Cerebellar cortex (tissue), 1 donor: ENCODE measurements around the gene OST4.
A peak's percentile ranks its signal among the peaks of the same experiment; 100 is the strongest.

Source experiments
- DNase-seq: peaks from one replicate; pipeline ENCODE4 v3.0.0-alpha.2; 2015; ENCODE audit warnings: low spot score

OST4 gene

DNA sequence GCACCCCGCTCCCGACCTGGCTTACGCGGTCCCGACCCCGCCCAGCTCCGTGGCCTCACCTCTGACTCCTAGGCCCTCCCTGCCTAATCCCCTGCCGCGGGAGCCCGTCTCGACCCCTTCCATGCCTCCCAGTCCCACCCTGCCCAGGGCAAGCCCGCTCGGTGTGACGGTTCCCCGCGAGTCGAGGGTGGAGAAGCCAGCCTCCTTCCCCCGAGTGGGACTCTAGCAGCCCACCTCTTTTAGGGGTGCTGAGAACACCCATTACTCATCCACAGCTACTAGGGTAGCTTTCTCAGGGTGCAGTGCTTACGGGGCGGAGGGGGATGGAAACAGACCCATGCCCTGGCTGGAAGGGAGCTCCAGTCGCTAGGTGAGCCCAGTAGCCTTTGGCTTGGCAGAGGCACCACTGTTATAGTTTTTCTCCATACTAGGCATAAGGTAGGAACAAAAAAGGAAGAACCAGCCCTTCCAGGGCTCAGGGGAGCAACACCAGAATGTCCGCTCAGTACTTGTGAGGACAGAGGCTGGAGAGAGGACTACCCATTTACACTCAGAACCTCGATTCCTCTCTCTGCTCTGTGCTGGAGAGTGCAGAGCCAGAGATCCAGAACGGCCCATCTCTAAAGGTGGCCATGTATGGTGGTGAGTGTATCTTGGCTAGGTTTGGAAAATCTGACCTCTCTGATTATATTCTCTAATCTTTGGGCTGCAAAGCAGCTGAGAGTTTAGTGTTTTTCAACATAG is 19.4 kb downstream of the OST4 start:
- no peak for DNase-seq

DNA sequence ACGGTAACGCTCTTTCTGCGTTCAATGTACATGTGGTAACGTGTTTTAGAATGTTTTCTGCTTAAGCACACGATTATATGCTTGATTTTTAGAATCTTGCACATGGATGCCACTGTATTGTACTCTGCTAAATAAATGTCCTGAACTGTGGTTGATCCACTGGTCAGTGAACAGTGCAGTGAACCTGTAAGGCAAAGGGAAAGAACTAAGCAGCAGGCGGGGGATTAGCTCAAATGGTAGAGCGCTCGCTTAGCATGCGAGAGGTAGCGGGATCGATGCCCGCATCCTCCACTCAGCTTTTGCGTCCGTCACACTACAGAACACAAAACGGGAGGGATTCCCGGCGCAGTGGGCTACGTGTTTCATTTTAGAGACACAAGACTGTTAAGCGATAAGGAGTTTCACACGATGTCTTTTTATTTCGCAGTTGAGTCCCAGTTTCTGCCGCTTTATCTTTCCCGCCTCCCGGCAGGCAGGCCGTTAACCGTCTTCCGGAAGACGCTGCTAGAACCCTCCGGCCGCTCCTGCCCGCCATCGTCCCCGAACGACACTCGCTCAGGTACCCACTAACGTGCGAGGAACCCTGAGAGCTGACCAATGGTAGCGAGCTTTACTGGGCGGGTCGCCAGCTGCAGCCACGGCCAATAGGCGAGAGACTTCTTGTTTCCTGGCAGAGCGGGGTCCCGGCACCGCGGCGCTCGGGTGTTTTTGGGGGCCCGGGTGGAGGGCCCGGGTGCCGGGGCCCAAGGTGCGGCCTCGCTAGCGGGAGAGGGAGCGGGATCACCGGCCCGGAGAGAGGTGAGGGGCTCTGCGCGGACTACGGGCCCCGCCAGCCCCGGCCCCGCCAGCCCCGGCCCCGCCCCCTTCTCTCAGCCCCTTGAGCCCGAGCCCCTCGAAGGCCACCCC is 20.2 kb downstream of the OST4 start, which contains the start of gene AGBL5:
AGBL5 (plus strand) TSS at position 673 of the 906 bp plus-strand sequence. CDS start 1,291 bp downstream, outside the sequence.
- DNase-seq: peak; percentile 93

DNA sequence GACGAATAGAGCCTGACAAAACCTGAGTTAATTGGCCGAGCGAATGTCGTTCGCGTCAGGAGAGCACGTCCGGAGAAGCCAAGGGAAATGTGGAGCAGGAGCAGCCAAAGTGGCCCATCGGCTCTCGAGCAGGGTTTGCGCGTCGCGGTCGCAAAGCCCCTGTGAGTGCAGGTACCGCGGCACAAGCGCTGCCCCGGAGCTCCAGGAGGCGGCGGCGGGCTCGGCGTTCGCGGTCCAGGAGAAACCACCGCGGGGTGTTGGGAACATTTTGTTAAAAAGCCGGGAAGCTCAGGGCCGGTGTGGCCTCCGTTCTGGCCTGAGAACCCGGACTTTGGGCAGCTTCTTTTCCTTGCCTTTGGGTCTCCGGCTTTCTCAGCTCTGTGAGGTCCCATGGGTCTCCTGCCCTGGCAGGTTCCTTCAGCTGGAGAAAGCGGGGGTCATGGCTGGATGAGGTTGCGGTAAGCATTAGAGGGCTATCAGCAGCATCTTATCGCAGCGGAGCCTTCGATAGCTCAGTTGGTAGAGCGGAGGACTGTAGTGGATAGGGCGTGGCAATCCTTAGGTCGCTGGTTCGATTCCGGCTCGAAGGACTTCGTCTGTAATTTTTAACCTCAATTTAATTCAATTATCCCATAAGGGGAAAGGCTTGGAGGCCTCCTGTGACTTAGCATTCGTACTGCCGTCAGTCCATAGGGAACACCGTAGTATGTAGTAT is 21.0 kb downstream of the OST4 start:
- DNase-seq: peak; percentile 98

DNA sequence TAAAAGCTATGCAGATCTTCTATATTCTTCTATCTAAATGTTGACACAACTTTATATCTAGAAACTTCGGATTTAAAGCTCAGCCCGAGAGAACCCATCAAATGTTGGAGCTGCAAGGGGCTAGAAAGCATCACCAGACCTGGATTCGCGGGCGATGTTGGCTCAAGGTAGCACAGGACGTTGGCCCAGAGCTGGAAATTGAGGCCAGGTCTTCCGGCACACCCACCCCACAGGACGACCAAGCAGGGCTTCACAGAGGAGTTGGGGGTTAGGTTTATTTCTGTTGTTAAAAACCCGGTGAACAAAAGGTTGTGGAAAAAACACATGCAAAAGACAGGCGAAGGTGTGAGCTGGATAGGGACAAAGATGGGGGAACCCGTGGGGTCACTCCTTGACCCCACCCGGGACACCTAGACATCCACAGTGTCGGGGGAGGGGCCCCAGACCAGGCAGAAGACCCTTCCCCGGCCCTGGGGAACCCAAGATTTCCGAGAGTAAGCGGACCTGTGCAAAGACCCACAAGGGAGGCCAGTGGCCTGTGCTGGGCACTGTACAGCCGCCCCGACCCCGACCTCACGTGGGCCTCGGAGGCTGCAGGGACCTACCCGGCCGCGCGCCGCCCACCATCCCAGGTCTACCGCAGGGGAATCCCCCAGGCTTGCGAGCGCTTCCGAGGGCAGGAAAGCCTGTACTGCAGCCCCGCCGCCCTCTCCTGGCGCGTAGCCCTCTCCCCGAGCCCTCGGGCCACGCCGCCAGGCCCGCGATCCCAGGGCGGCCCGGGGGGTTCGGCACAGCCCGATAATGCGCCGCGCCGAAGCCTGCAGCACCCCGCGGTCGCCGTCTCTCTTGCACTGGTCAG is 21.8 kb downstream of the OST4 start:
- peak; percentile 21 for DNase-seq

- no peak for DNase-seq
These were observed 28.3 kb downstream of the OST4 start for GRCh38 chr2:27042985-27043634.

- DNase-seq: no peak
These were observed 29.2 kb downstream of the OST4 start for GRCh38 chr2:27042159-27042661.

- DNase-seq: no peak
These were observed 29.7 kb downstream of the OST4 start for GRCh38 chr2:27041752-27042151.

DNA sequence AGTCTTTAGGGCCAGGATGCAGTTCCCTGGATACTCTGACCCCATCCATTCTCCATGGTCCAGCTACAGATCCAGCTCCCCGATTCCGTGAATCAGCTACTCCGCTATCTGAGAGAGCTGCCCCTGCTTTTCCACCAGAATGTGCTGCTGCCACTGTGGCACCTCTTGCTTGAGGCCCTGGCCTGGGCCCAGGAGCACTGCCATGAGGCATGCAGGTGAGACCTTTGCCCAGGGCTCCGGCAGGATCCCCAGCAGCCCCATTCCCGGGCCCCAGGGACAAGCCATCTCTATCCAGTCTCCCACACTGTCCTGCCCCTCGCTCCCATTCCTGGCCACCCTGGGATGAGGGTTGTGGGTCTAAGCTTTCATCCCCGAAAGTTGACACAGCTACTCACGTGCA is 31.2 kb downstream of the OST4 start:
- DNase-seq: no peak

GRCh38 chr2:27039871-27040270 is 31.6 kb downstream of the OST4 start:
- no peak for DNase-seq

DNA sequence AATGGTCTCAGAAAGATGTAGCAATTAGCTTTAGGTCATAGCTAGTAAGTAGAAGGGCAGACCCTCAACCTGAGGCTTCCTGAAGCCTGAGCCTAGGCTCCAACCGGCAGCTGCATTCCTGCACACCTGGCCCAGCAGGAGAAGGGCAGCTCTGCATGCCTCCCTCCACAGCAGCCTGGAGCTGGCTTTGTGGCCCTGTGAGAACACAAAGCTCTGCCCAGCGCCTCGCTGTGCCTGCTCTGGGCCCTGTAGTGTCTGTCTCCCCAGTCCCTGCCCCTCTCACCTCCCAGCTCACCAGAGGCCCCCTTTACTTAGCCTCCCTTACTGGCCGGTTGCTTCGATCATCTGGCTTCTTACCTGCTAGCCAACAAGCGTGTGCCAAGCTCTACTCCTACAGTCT is 32.0 kb downstream of the OST4 start:
- DNase-seq: no peak

- DNase-seq: no peak
These were observed 32.7 kb downstream of the OST4 start for GRCh38 chr2:27038631-27039339.

DNA sequence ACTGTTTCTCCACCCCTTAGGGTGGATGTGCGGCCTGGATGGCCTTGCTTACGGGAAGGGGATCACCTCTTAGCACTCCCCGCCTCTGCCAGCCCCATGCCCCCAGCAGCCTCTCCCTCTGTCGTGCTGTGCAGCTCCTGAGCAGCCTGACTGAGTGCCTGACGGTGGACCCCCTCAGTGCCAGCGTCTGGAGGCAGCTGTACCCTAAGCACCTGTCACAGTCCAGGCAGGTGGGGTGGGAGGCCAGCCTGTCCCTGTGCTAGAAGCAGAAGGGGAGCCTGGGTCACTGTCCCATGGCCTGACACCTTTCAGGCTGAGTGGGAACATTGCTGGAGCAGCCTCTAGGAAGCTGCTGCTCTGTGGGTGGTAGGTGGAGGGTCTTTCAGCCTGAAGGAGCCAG is 33.4 kb downstream of the OST4 start:
- DNase-seq: no peak

DNA sequence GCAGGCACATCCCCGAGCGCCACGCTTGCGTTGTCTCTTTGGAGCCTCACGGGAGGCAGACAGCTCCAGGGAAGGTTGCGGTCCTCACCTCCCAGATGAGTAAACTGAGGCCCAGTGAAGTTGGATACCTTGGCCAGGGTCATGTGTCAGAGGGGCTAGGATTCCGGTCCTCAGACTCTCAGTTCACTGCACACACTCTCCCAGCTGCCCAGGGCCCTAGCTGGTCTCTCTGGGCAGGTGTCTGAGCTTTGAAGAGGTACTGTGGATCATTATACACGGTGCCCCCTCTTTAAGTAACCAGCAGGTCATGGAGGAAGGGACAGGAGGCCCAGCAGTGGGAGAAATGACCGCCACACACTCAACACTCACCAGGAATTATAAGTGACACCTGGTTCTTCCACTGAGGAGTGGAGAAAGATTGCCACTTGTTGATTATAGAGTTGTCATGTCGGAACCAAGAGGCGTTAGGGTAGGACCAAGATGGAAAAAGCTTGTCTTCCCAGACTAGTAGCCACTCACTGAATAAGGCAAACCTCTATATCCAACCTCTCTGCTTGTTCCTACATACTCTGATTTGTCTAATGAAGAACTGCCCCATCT is 38.1 kb downstream of the OST4 start:
- no peak for DNase-seq

GRCh38 chr2:27032495-27033252 is 38.8 kb downstream of the OST4 start, which contains the start of gene TMEM214:
TSS of gene TMEM214 (plus strand) at chr2:27032965. CDS start at chr2:27033016, 51 bp downstream.
- peak; percentile 83 for DNase-seq

DNA sequence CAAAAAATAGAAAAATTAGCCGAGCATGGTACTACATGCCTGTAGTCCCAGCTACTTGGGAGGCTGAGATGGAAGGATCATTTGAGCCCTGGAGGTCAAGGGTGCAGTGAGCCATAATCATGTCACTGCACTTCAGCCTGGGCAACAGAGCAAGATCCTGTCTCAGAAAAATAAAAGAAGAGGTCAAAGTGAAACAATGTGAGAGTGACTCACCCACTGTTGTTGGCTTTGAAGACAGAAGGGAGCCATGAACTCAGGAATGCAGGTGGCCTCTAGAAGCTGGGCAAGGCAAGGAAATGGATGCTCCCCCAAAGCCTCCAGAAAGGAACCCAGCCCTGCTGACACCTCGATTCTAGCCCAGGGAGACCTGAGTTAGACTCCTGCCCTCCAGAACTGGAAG is 42.4 kb downstream of the OST4 start:
- DNase-seq: no peak

DNA sequence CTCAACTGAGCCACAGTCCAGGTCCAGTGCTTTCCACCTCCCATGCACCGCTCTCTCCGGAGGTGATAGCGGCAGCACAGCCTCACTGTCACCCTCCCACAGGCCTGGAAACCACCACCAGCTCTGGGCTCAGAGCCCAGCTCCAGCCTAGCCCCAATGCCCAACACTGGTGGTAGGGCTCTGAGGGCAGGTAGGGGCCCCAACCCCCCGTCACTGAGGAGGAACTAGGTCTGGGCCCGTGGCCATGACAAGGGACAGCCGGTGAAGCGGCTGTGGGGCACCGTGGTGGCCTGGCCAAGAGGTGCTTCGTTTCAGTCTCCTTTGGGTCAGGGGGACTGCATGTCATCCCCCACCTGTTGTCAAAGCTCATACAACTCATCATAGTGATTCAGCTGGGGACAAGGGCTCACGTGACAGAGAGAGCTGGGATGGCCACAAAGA is 44.2 kb downstream of the OST4 start:
- DNase-seq: no peak

GRCh38 chr2:27025861-27026851 is 45.3 kb downstream of the OST4 start:
- no peak for DNase-seq
